IMR-90 (cell line): ENCODE data around the gene PFKFB2. TPM values are rescaled to one million over a fixed set of nuclear protein-coding genes. Genes with fewer than 3 reads are reported as not detected.

ENCODE experiments used
- ATAC-seq: fragments of 200-7000 bp; cut with Tn5 transposase; 2 replicates; pipeline ENCODE4 v1.9.1; 2020; ENCODE audit warnings: low read depth, mild to moderate bottlenecking, moderate library complexity
- BruUV-seq: library from RNA; stranded (reverse); fragments of 400-500 nt; replicated peaks from 2 replicates; lab custom pipeline; 2021; lab: Mats Ljungman, UMichigan
- CTCF ChIA-PET: fragments of 300-600 bp; formaldehyde crosslinking; extraction: SDS; loops from one replicate; lab custom pipeline; 2021; ENCODE audit warnings: antibody characterized with exemption; lab: Yijun Ruan, JAX
- POLR2A ChIA-PET: fragments of 300-600 bp; sonication (Branson Sonifier 250); formaldehyde crosslinking; loops from one replicate; lab custom pipeline; 2022; ENCODE audit warnings: antibody characterized with exemption; ENCODE audit not compliant: unreplicated experiment; lab: Charles Lee
- DNase-seq: peaks from one replicate; pipeline ENCODE4 v3.0.0; 2013
- H2AFZ ChIP-seq: replicated peaks from 2 replicates; pipeline ENCODE3; 2013; ENCODE audit warnings: low read length, mild to moderate bottlenecking; ENCODE audit not compliant: poor library complexity
- H2AK5ac ChIP-seq: 2 replicates; pipeline ENCODE4 v1.6.1; 2013; ENCODE audit warnings: low read depth, low read length, inconsistent platforms
- H2AK9ac ChIP-seq: replicated peaks from 2 replicates; pipeline ENCODE3; 2013; ENCODE audit warnings: mild to moderate bottlenecking, low read depth, low read length, moderate library complexity; ENCODE audit not compliant: poor library complexity
- H2BK120ac ChIP-seq: 2 replicates; pipeline ENCODE4 v1.6.1; 2013; ENCODE audit warnings: low read depth, low read length, inconsistent platforms
- H2BK15ac ChIP-seq: 3 replicates; pipeline ENCODE4 v1.6.1; 2013; ENCODE audit warnings: low read depth, low read length, inconsistent platforms
- H2BK20ac ChIP-seq: 2 replicates; pipeline ENCODE4 v1.6.1; 2013; ENCODE audit warnings: low read depth, mild to moderate bottlenecking, inconsistent platforms, low read length, moderate library complexity
- H2BK5ac ChIP-seq: 2 replicates; pipeline ENCODE4 v1.6.1; 2013; ENCODE audit warnings: mild to moderate bottlenecking, low read depth, low read length, inconsistent platforms; ENCODE audit not compliant: poor library complexity, severe bottlenecking
- H3K14ac ChIP-seq: replicated peaks from 2 replicates; pipeline ENCODE4 v1.6.1; 2013; ENCODE audit warnings: low read depth, low read length, inconsistent platforms
- H3K18ac ChIP-seq: 2 replicates; pipeline ENCODE4 v1.6.1; 2013; ENCODE audit warnings: low read depth, low read length, control low read depth
- H3K23ac ChIP-seq: 2 replicates; pipeline ENCODE4 v1.6.1; 2013; ENCODE audit warnings: low read depth, low read length, inconsistent platforms
- H3K27ac ChIP-seq: 2 replicates; pipeline ENCODE4 v1.5.1; 2013; ENCODE audit warnings: mild to moderate bottlenecking, control low read depth, low read length; ENCODE audit not compliant: insufficient read depth
- H3K27me3 ChIP-seq: 2 replicates; pipeline ENCODE4 v1.6.1; 2013; ENCODE audit warnings: low read length; ENCODE audit not compliant: control insufficient read depth, insufficient read depth
- H3K36me3 ChIP-seq: 2 replicates; pipeline ENCODE4 v1.6.1; 2013; ENCODE audit warnings: low read length, mixed read lengths; ENCODE audit not compliant: control insufficient read depth, insufficient read depth
- H3K4ac ChIP-seq: 2 replicates; pipeline ENCODE4 v1.6.1; 2013; ENCODE audit warnings: low read depth, low read length, inconsistent platforms
- H3K4me1 ChIP-seq: 2 replicates; pipeline ENCODE4 v1.6.1; 2013; ENCODE audit warnings: low read length, mixed read lengths; ENCODE audit not compliant: control insufficient read depth, insufficient read depth
- H3K4me2 ChIP-seq: 2 replicates; pipeline ENCODE4 v1.6.1; 2013; ENCODE audit warnings: low read depth, mild to moderate bottlenecking, control low read depth, low read length, moderate library complexity
- H3K4me3 ChIP-seq: 2 replicates; pipeline ENCODE4 v1.5.1; 2013; ENCODE audit warnings: low read depth, mild to moderate bottlenecking, control low read depth, low read length, moderate library complexity; ENCODE audit not compliant: insufficient read depth
- H3K56ac ChIP-seq: 2 replicates; pipeline ENCODE4 v1.6.1; 2013; ENCODE audit warnings: low read length, inconsistent platforms; ENCODE audit not compliant: insufficient read depth; ENCODE audit errors: extremely low read depth
- H3K79me1 ChIP-seq, 2 experiments: 2 replicates each; pipeline ENCODE4 v1.6.1; 2013; ENCODE audit warnings: low read length in 2 of 2, inconsistent platforms in 1 of 2, low read depth in 1 of 2
- H3K9ac ChIP-seq: 2 replicates; pipeline ENCODE4 v1.6.1; 2013; ENCODE audit warnings: low read depth, low read length, control low read depth
- H3K9me1 ChIP-seq: 2 replicates; pipeline ENCODE4 v1.6.1; 2013; ENCODE audit warnings: low read length, inconsistent platforms; ENCODE audit not compliant: insufficient read depth
- H3K9me3 ChIP-seq: 2 replicates; pipeline ENCODE4 v1.6.1; 2013; ENCODE audit warnings: low read length; ENCODE audit not compliant: control insufficient read depth, insufficient read depth
- H4K20me1 ChIP-seq: 2 replicates; pipeline ENCODE4 v1.6.1; 2013; ENCODE audit warnings: low read length, inconsistent platforms; ENCODE audit not compliant: insufficient read depth
- H4K5ac ChIP-seq: 2 replicates; pipeline ENCODE4 v1.6.1; 2013; ENCODE audit warnings: mild to moderate bottlenecking, low read depth, low read length, control low read depth
- H4K8ac ChIP-seq, 2 experiments: 2 replicates each; pipeline ENCODE4 v1.6.1; 2013; ENCODE audit warnings: low read depth in 2 of 2, low read length in 2 of 2, control low read depth in 1 of 2, inconsistent platforms in 1 of 2
- H4K91ac ChIP-seq: 2 replicates; pipeline ENCODE4 v1.6.1; 2013; ENCODE audit warnings: low read depth, low read length, inconsistent platforms; ENCODE audit not compliant: insufficient read depth
- BHLHE40 ChIP-seq: fragments of 150-350 bp; IDR thresholded peaks from 2 replicates; pipeline ENCODE4 v1.6.1; 2016; ENCODE audit warnings: mild to moderate bottlenecking, low read depth, low read length
- CEBPB ChIP-seq: IDR thresholded peaks from 2 replicates; pipeline ENCODE4 v1.6.1; 2012; ENCODE audit warnings: low read depth, low read length, improper control_type of control experiment
- CHD1 ChIP-seq: IDR thresholded peaks from 2 replicates; pipeline ENCODE4 v1.6.1; 2012; ENCODE audit warnings: low read depth, low read length, improper control_type of control experiment
- FOS ChIP-seq: fragments of 150-350 bp; IDR thresholded peaks from 2 replicates; pipeline ENCODE4 v1.6.1; 2016; ENCODE audit warnings: low read depth, low read length
- MAZ ChIP-seq: IDR thresholded peaks from 2 replicates; pipeline ENCODE4 v1.6.1; 2012; ENCODE audit warnings: low read depth, mild to moderate bottlenecking, low read length, improper control_type of control experiment, moderate library complexity, borderline replicate concordance
- MXI1 ChIP-seq: IDR thresholded peaks from 2 replicates; pipeline ENCODE4 v1.6.1; 2012; ENCODE audit warnings: low read depth, mild to moderate bottlenecking, low read length, moderate library complexity, borderline replicate concordance
- NFE2L2 ChIP-seq: fragments of 150-350 bp; IDR thresholded peaks from 2 replicates; pipeline ENCODE4 v1.6.1; 2016; ENCODE audit warnings: low read depth, mild to moderate bottlenecking, low read length
- POLR2A ChIP-seq: IDR thresholded peaks from 2 replicates; pipeline ENCODE4 v1.6.1; 2012; ENCODE audit warnings: mild to moderate bottlenecking, low read depth, low read length
- RCOR1 ChIP-seq: IDR thresholded peaks from 2 replicates; pipeline ENCODE4 v1.6.1; 2012; ENCODE audit warnings: mild to moderate bottlenecking, low read length, improper control_type of control experiment; ENCODE audit not compliant: insufficient replicate concordance
- RFX5 ChIP-seq: IDR thresholded peaks from 2 replicates; pipeline ENCODE4 v1.8.0; 2012; ENCODE audit warnings: low read depth, mild to moderate bottlenecking, low read length, moderate library complexity
- SMC3 ChIP-seq: fragments of 150-350 bp; IDR thresholded peaks from 2 replicates; pipeline ENCODE4 v1.6.1; 2016; ENCODE audit warnings: low read depth, mild to moderate bottlenecking, antibody characterized with exemption, low read length, moderate library complexity
- WGBS, 2 experiments: methylation state at CpG; one replicate each; pipeline versions ENCODE4 v1.1.5 to v1.1.7; 2013; ENCODE audit warnings: missing lambda C conversion rate in 2 of 2; ENCODE audit not compliant: insufficient read length in 1 of 2; ENCODE audit errors: extremely low coverage in 2 of 2; 5-methylcytosine and 5-hydroxymethylcytosine counted together
- dilution Hi-C: fragments of 300-500 bp; cut with HindIII; formaldehyde crosslinking; loops from one replicate; pipeline ENCODE4 v1.14.3; 2018; ENCODE audit warnings: low sequenced_read_pairs; ENCODE audit not compliant: unreplicated experiment
- in situ Hi-C: fragments of 300-500 bp; cut with MboI; formaldehyde crosslinking; loops from 3 replicates; pipeline ENCODE4 v1.14.3; 2019; ENCODE audit warnings: low sequenced_read_pairs, inconsistent platforms, mixed read lengths
- intact Hi-C: fragments of 100-400 bp; cut with micrococcal nuclease; formaldehyde crosslinking; loops from 2 replicates; pipeline ENCODE4 v1.10.0; 2022
- polyA plus RNA-seq, 3 experiments: library from polyadenylated mRNA; depleted of rRNA; stranded (reverse); fragments of >200 nt; gene quantifications; 2 replicates each; pipeline ENCODE4 v1.2.3, GENCODE V29; 2012; ENCODE audit warnings: low replicate concordance in 1 of 3
- total RNA-seq: library from RNA; depleted of rRNA; stranded (reverse); fragments of >200 nt; gene quantifications from 2 replicates; pipeline ENCODE4 v1.2.3, GENCODE V29; 2012
- TF ChIP-seq, protein P1 (sequence below): fragments of 150-350 bp; IDR thresholded peaks from 2 replicates; pipeline ENCODE4 v1.6.1; 2016; ENCODE audit warnings: low read depth, mild to moderate bottlenecking, low read length, moderate library complexity, borderline replicate concordance
- TF ChIP-seq, protein P2 (sequence below): fragments of 150-350 bp; IDR thresholded peaks from 2 replicates; pipeline ENCODE4 v1.6.1; 2017; ENCODE audit warnings: mild to moderate bottlenecking, antibody characterized with exemption, low read length, low read depth
- TF ChIP-seq, protein P3 (sequence below): conservative IDR thresholded peaks from 2 replicates; pipeline ENCODE4 v1.5.1; 2012; ENCODE audit warnings: mild to moderate bottlenecking, low read depth, low read length, improper control_type of control experiment

The PFKFB2 gene
- total and polyA plus RNA-seq, 2 of the 4 experiments (the other 2 are of a cell fraction): 0.62 to 1.3 TPM

DNA sequence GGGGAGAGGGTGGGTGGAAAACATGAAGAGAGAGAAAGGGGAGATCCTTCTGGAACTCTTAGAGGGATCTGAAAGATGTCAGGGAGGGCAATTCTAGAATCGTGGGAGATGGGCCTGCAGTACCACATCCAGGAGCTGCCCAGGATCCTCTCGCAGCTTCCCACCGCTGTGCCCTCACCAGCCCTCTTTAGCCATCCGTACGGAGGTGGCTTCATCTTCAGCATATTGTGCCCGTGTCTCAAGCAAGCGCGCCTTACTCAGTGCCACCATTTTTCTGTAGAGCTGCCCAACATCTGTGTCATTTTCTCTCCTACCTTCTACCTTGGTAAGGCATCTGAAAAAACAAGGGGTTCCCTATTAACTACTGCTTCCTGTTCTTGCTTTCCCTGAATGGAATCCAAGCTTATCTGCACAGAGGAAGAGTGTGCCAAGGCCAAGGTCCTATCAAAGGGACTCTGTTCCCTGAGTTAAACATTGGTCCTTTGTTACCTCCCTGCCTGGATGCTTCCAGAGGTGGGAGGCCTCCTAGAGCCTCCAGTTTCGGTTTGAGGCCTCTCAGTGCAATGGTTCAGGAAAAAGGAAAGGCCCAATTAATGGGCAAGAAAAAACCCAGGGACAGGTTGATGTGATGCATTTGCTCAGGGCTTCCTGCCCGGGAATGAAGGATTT lies 43.8 kb upstream of the PFKFB2 start:
- CTCF ChIA-PET: no interaction called here

More for the DNA sequence above, 43.8 kb upstream of the PFKFB2 start:
- POLR2A ChIA-PET: no interaction called here
- H2BK20ac ChIP-seq: no peak overlapping the region
- no peaks in the 10 kb centered on the region for H3K79me1 ChIP-seq
- H3K27me3 ChIP-seq: peaks cover 6% of the 10 kb centered on the region; the same call in 1 of the 2 replicates
- H3K36me3 ChIP-seq: no peaks in the 10 kb centered on the region
- H3K23ac ChIP-seq: no peak overlapping the region
- H3K4me2 ChIP-seq: no peak overlapping the region
- H2BK15ac ChIP-seq: no peak overlapping the region
- no peak overlapping the region for H3K56ac ChIP-seq
- H2AFZ ChIP-seq: peak overlapping the region; percentile 24
- no peak overlapping the region for H3K18ac ChIP-seq
- no peak overlapping the region for H4K5ac ChIP-seq
- WGBS, 2 experiments: 92% methylated on average over 9 of the region's 10 CpGs; no CpG with 5 or more reads in 1 of the 2 experiments
- no TSS peak for BruUV-seq
- H2BK5ac ChIP-seq: no peak overlapping the region
- H3K9ac ChIP-seq: no peak overlapping the region
- intact Hi-C loops (no loop called here), dilution Hi-C loops (no loop called here), in situ Hi-C loops (no loop called here)
- H2BK120ac ChIP-seq: no peak overlapping the region
- H3K27ac ChIP-seq: no peak overlapping the region
- no peaks in the 10 kb centered on the region for H4K20me1 ChIP-seq
- DNase-seq: no peak
- H3K14ac ChIP-seq: no peak overlapping the region
- H2AK5ac ChIP-seq: 0 out of 2 replicates have a peak overlapping the region, but pooled peaks have one; percentile 44
- peaks cover 6% of the 10 kb centered on the region for H3K9me1 ChIP-seq
- no peak overlapping the region for H4K91ac ChIP-seq
- H3K4me3 ChIP-seq: no peak overlapping the region
- H3K4ac ChIP-seq: no peak overlapping the region
- TF ChIP-seq, protein P1, sequence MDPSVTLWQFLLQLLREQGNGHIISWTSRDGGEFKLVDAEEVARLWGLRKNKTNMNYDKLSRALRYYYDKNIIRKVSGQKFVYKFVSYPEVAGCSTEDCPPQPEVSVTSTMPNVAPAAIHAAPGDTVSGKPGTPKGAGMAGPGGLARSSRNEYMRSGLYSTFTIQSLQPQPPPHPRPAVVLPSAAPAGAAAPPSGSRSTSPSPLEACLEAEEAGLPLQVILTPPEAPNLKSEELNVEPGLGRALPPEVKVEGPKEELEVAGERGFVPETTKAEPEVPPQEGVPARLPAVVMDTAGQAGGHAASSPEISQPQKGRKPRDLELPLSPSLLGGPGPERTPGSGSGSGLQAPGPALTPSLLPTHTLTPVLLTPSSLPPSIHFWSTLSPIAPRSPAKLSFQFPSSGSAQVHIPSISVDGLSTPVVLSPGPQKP: no peak
- TF ChIP-seq CEBPB (no peak), MAZ (no peak), RFX5 (no peak), RCOR1 (no peak), NFE2L2 (no peak), CHD1 (no peak), MXI1 (no peak), FOS (no peak), BHLHE40 (no peak), SMC3 (no peak), POLR2A (no peak)
- TF ChIP-seq, protein P2, sequence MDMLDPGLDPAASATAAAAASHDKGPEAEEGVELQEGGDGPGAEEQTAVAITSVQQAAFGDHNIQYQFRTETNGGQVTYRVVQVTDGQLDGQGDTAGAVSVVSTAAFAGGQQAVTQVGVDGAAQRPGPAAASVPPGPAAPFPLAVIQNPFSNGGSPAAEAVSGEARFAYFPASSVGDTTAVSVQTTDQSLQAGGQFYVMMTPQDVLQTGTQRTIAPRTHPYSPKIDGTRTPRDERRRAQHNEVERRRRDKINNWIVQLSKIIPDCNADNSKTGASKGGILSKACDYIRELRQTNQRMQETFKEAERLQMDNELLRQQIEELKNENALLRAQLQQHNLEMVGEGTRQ: no peak
- TF ChIP-seq, protein P3, sequence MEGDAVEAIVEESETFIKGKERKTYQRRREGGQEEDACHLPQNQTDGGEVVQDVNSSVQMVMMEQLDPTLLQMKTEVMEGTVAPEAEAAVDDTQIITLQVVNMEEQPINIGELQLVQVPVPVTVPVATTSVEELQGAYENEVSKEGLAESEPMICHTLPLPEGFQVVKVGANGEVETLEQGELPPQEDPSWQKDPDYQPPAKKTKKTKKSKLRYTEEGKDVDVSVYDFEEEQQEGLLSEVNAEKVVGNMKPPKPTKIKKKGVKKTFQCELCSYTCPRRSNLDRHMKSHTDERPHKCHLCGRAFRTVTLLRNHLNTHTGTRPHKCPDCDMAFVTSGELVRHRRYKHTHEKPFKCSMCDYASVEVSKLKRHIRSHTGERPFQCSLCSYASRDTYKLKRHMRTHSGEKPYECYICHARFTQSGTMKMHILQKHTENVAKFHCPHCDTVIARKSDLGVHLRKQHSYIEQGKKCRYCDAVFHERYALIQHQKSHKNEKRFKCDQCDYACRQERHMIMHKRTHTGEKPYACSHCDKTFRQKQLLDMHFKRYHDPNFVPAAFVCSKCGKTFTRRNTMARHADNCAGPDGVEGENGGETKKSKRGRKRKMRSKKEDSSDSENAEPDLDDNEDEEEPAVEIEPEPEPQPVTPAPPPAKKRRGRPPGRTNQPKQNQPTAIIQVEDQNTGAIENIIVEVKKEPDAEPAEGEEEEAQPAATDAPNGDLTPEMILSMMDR: no peak
- ATAC-seq: no peak
- H3K9me3 ChIP-seq: no peaks in the 10 kb centered on the region; the same call in 1 of the 2 replicates
- no peak overlapping the region for H2AK9ac ChIP-seq
- no peak overlapping the region for H4K8ac ChIP-seq
- peaks cover 6% of the 10 kb centered on the region for H3K4me1 ChIP-seq
